Measurements from ENCODE around the gene POLR1D.
A peak's percentile ranks its signal among the peaks of the same experiment; 100 is the strongest.

The POLR1D gene

GRCh38 chr13:27641711-27642502 lies 20.2 kb downstream of the POLR1D start:
- DNase-seq: no peak

GRCh38 chr13:27643334-27644132 lies 21.8 kb downstream of the POLR1D start:
- DNase-seq: no peak

GRCh38 chr13:27644302-27644701 lies 22.6 kb downstream of the POLR1D start:
- DNase-seq: peak; percentile 84

GRCh38 chr13:27650312-27650711 lies 28.6 kb downstream of the POLR1D start:
- no peak for DNase-seq

- no peak for DNase-seq
These were observed 32.4 kb downstream of the POLR1D start for GRCh38 chr13:27654059-27654458.

- DNase-seq: no peak
These were observed 33.1 kb downstream of the POLR1D start for GRCh38 chr13:27654816-27655215.

- DNase-seq: no peak
These were observed 36.0 kb downstream of the POLR1D start for GRCh38 chr13:27657724-27658123.

- peak; percentile 61 for DNase-seq
These were observed 36.9 kb downstream of the POLR1D start for GRCh38 chr13:27658546-27658945.

GRCh38 chr13:27659145-27659865 lies 37.6 kb downstream of the POLR1D start:
- DNase-seq: peak; percentile 8

GRCh38 chr13:27660511-27660910 lies 38.8 kb downstream of the POLR1D start:
- no peak for DNase-seq

- no peak for DNase-seq
These were observed 39.3 kb downstream of the POLR1D start for GRCh38 chr13:27661017-27661416.

- DNase-seq: no peak
These were observed 41.2 kb downstream of the POLR1D start for GRCh38 chr13:27662738-27663470.

GRCh38 chr13:27663947-27664346 lies 42.3 kb downstream of the POLR1D start:
- no peak for DNase-seq

- DNase-seq: no peak
These were observed 43.6 kb downstream of the POLR1D start for GRCh38 chr13:27665333-27665732.

- no peak for DNase-seq
These were observed 44.1 kb downstream of the POLR1D start for GRCh38 chr13:27665761-27666160.

- no peak for DNase-seq
These were observed 45.3 kb downstream of the POLR1D start for GRCh38 chr13:27666951-27667350.

- no peak for DNase-seq
These were observed 46.3 kb downstream of the POLR1D start for GRCh38 chr13:27667946-27668345.

GRCh38 chr13:27670861-27671260 lies 49.2 kb downstream of the POLR1D start:
- no peak for DNase-seq

- DNase-seq: no peak
These were observed 50.3 kb downstream of the POLR1D start for GRCh38 chr13:27672025-27672424.

Measured in fibroblast of skin of right quadriceps (primary cell).